PC-3 (cell line): ENCODE results near the gene CCNF. TPM values are rescaled to one million over a fixed set of nuclear protein-coding genes. Genes with fewer than 3 reads are reported as not detected.

Experiments used
- ATAC-seq: fragments of 200-7000 bp; cut with Tn5 transposase; 2 replicates; pipeline ENCODE4 v1.9.1; 2020; ENCODE audit warnings: mild to moderate bottlenecking, moderate library complexity
- BruUV-seq: library from RNA; stranded (reverse); fragments of 400-500 nt; replicated peaks from 2 replicates; lab custom pipeline; 2021; lab: Mats Ljungman, UMichigan
- CTCF ChIA-PET: fragments of 300-600 bp; sonication (Branson Sonifier 250); formaldehyde crosslinking; loops from one replicate; lab custom pipeline; 2022; ENCODE audit warnings: antibody characterized with exemption; lab: Charles Lee
- POLR2A ChIA-PET: fragments of 300-600 bp; sonication (Branson Sonifier 250); formaldehyde crosslinking; loops from one replicate; lab custom pipeline; 2022; ENCODE audit warnings: antibody characterized with exemption; ENCODE audit not compliant: unreplicated experiment; lab: Charles Lee
- DNase-seq: peaks from one replicate; pipeline ENCODE4 v3.0.0-alpha.2; 2015
- H2AFZ ChIP-seq: fragments of 300-600 bp; sonication (generic); 2 replicates; pipeline ENCODE4 v1.6.0; 2016; ENCODE audit warnings: antibody characterized with exemption, low read length
- H3F3A ChIP-seq: fragments of 300-600 bp; sonication (generic); one replicate; pipeline ENCODE4 v1.6.0; 2017; ENCODE audit warnings: antibody characterized with exemption, low read length, control low read depth, mild to moderate bottlenecking; ENCODE audit not compliant: unreplicated experiment
- H3K27ac ChIP-seq: fragments of 300-600 bp; sonication (generic); 2 replicates; pipeline ENCODE4 v1.5.1; 2016; ENCODE audit warnings: mild to moderate bottlenecking, low read length
- H3K27me3 ChIP-seq: fragments of 300-600 bp; sonication (generic); 2 replicates; pipeline ENCODE4 v1.6.1; 2016; ENCODE audit warnings: low read length, mixed read lengths
- H3K36me3 ChIP-seq: fragments of 300-600 bp; sonication (generic); 2 replicates; pipeline ENCODE4 v1.6.1; 2016; ENCODE audit warnings: low read depth, mixed run types, low read length, mixed read lengths
- H3K4me1 ChIP-seq: fragments of 300-600 bp; sonication (generic); 2 replicates; pipeline ENCODE4 v1.5.1; 2016; ENCODE audit warnings: low read length; ENCODE audit not compliant: insufficient read depth
- H3K4me2 ChIP-seq: fragments of 300-600 bp; sonication (generic); 2 replicates; pipeline ENCODE4 v1.6.0; 2016; ENCODE audit warnings: low read length
- H3K4me3 ChIP-seq: fragments of 300-600 bp; sonication (generic); 2 replicates; pipeline ENCODE4 v1.5.1; 2016; ENCODE audit warnings: mild to moderate bottlenecking, low read length, mixed read lengths
- H3K79me2 ChIP-seq: fragments of 300-600 bp; sonication (generic); 2 replicates; pipeline ENCODE4 v1.6.1; 2017; ENCODE audit warnings: low read length, mixed read lengths
- H3K9ac ChIP-seq: fragments of 300-600 bp; sonication (generic); 2 replicates; pipeline ENCODE4 v1.6.0; 2016; ENCODE audit warnings: mild to moderate bottlenecking, low read length
- H3K9me2 ChIP-seq: fragments of 300-600 bp; sonication (generic); replicated peaks from 2 replicates; pipeline ENCODE4 v1.6.1; 2016; ENCODE audit warnings: mixed run types, low read length, mixed read lengths
- H3K9me3 ChIP-seq: fragments of 300-600 bp; sonication (generic); 2 replicates; pipeline ENCODE4 v1.6.1; 2016; ENCODE audit warnings: low read length, mixed read lengths
- H4K20me1 ChIP-seq: fragments of 300-600 bp; sonication (generic); 2 replicates; pipeline ENCODE4 v1.6.1; 2016; ENCODE audit warnings: low read length, mixed read lengths
- CTCF ChIP-seq: fragments of 300-600 bp; sonication (generic); conservative IDR thresholded peaks from 2 replicates; pipeline ENCODE4 v1.5.1; 2017; ENCODE audit warnings: antibody characterized with exemption, low read depth, mild to moderate bottlenecking, low read length
- EZH2 ChIP-seq: fragments of 300-600 bp; sonication (generic); IDR thresholded peaks from one replicate; pipeline ENCODE4 v1.6.1; 2017; ENCODE audit warnings: antibody characterized with exemption, mild to moderate bottlenecking, low read length; ENCODE audit not compliant: unreplicated experiment
- EZH2phosphoT487 ChIP-seq: fragments of 300-600 bp; sonication (generic); IDR thresholded peaks from 2 replicates; pipeline ENCODE4 v1.6.1; 2018; ENCODE audit warnings: mild to moderate bottlenecking, antibody characterized with exemption, low read length, borderline replicate concordance
- intact Hi-C: fragments of 100-400 bp; cut with micrococcal nuclease; formaldehyde crosslinking; loops from 2 replicates; pipeline ENCODE4 v1.9.0; 2023
- total RNA-seq: library from RNA; depleted of rRNA; stranded (reverse); fragments of >200 nt; gene quantifications from 2 replicates; pipeline ENCODE4 v1.2.3, GENCODE V29; 2014

The CCNF gene
- total RNA-seq, 1 experiment from 2014 or later = 26.8 TPM

- TF ChIP-seq EZH2phosphoT487 (no peak), CTCF (no peak), EZH2 (no peak)
- peak overlapping the region; percentile 64 for H3K4me3 ChIP-seq
- H3K9ac ChIP-seq = peak overlapping the region; percentile 45
- no peaks in the 10 kb centered on the region for H3K9me2 ChIP-seq
- H3K36me3 ChIP-seq = no peaks in the 10 kb centered on the region
- peak overlapping the region; percentile 91 for H3K4me2 ChIP-seq
- intact Hi-C loops = no loop called here
- no peaks in the 10 kb centered on the region for H3F3A ChIP-seq
- no peaks in the 10 kb centered on the region for H3K27me3 ChIP-seq
- no peaks in the 10 kb centered on the region for H3K9me3 ChIP-seq
- ChIA-PET CTCF (interaction anchor here (0.7 kb wide), 1 partner anchor 8 kb away, joined by 3 read pairs; the partner anchor contains the start of gene TEDC2), POLR2A (no interaction called here)
- H3K4me1 ChIP-seq = peaks cover 9% of the 10 kb centered on the region; the same call in 1 of the 2 replicates
- no peaks in the 10 kb centered on the region for H3K79me2 ChIP-seq
- peak; percentile 59 for DNase-seq
- H3K27ac ChIP-seq = no peak overlapping the region
- no TSS peak for BruUV-seq
- peak; percentile 61 for ATAC-seq
- H2AFZ ChIP-seq = peak overlapping the region; percentile 72
- no peaks in the 10 kb centered on the region for H4K20me1 ChIP-seq
Measured at GRCh38 chr16:2467528-2468232, 38.4 kb downstream of the CCNF start.

GRCh38 chr16:2468233-2468724 lies 39.0 kb downstream of the CCNF start:
- H3K9me3 ChIP-seq = no peaks in the 10 kb centered on the region
- peak overlapping the region; percentile 91 for H3K4me2 ChIP-seq
- TF ChIP-seq CTCF (no peak), EZH2 (no peak), EZH2phosphoT487 (no peak)
- peaks cover 9% of the 10 kb centered on the region; the same call in 1 of the 2 replicates for H3K4me1 ChIP-seq
- no peaks in the 10 kb centered on the region for H3F3A ChIP-seq
- ChIA-PET POLR2A (no interaction called here), CTCF (interaction anchor here (0.7 kb wide), 1 partner anchor 9 kb away, joined by 3 read pairs; the partner anchor contains the start of gene TEDC2)
- DNase-seq = peak; percentile 31
- H3K27me3 ChIP-seq = no peaks in the 10 kb centered on the region
- peak; percentile 36 for ATAC-seq
- no peaks in the 10 kb centered on the region for H3K79me2 ChIP-seq
- no TSS peak for BruUV-seq
- H2AFZ ChIP-seq = peak overlapping the region; percentile 72
- H3K36me3 ChIP-seq = no peaks in the 10 kb centered on the region
- no peaks in the 10 kb centered on the region for H3K9me2 ChIP-seq
- intact Hi-C loops = no loop called here
- no peaks in the 10 kb centered on the region for H4K20me1 ChIP-seq
- H3K9ac ChIP-seq = peak overlapping the region; percentile 45
- H3K27ac ChIP-seq = no peak overlapping the region
- H3K4me3 ChIP-seq = peak overlapping the region; percentile 64
